ACHN (cell line): Measurements from ENCODE around the gene SLC9A5.
A peak's percentile ranks its signal among the peaks of the same experiment; 100 is the strongest.

Experiments
- DNase-seq: peaks from one replicate; pipeline ENCODE4 v3.0.0-alpha.2; 2015
- in situ Hi-C: cut with HindIII; loops from 2 replicates; pipeline ENCODE4 v1.10.0; 2017; ENCODE audit warnings: low sequenced_read_pairs, low pct_ligation_motif_present, low pct_unique_long_range_greater_than_20kb

SLC9A5 gene

GRCh38 chr16:67271446-67271845 is 22.7 kb downstream of the SLC9A5 start:
- in situ Hi-C loops, result no loop called here
- DNase-seq, result no peak

GRCh38 chr16:67275321-67275720 is 26.5 kb downstream of the SLC9A5 start:
- in situ Hi-C loops, result no loop called here

GRCh38 chr16:67277294-67277998 is 28.7 kb downstream of the SLC9A5 start:
- in situ Hi-C loops, result no loop called here
- DNase-seq, result peak; percentile 100

More at GRCh38 chr16:67275321-67275720, 26.5 kb downstream of the SLC9A5 start:
- DNase-seq, result no peak

GRCh38 chr16:67277999-67278772 is 29.4 kb downstream of the SLC9A5 start:
- DNase-seq, result peak; percentile 80
- in situ Hi-C loops, result no loop called here

- in situ Hi-C loops, result no loop called here
- DNase-seq, result peak; percentile 61
Observed at GRCh38 chr16:67278773-67279295, 30.1 kb downstream of the SLC9A5 start.

- in situ Hi-C loops, result no loop called here
- DNase-seq, result peak; percentile 90
Observed at GRCh38 chr16:67279296-67280089, 30.7 kb downstream of the SLC9A5 start, which contains the start of gene PLEKHG4. TSS of gene PLEKHG4 (plus strand) at chr16:67279532. CDS start at chr16:67280045, 513 bp downstream.

- in situ Hi-C loops, result no loop called here
- DNase-seq, result no peak
Observed at GRCh38 chr16:67280090-67281015, 31.6 kb downstream of the SLC9A5 start.

GRCh38 chr16:67281536-67282446 is 33.0 kb downstream of the SLC9A5 start:
- in situ Hi-C loops, result no loop called here

GRCh38 chr16:67282447-67282805 is 33.6 kb downstream of the SLC9A5 start:
- in situ Hi-C loops, result no loop called here
- DNase-seq, result no peak

More at GRCh38 chr16:67281536-67282446, 33.0 kb downstream of the SLC9A5 start:
- no peak for DNase-seq

- no peak for DNase-seq
- in situ Hi-C loops, result no loop called here
Observed at GRCh38 chr16:67283039-67283825, 34.5 kb downstream of the SLC9A5 start.

- no peak for DNase-seq
- in situ Hi-C loops, result no loop called here
Observed at GRCh38 chr16:67283826-67284555, 35.2 kb downstream of the SLC9A5 start.

- peak; percentile 28 for DNase-seq
- in situ Hi-C loops, result no loop called here
Observed at GRCh38 chr16:67284699-67285646, 36.2 kb downstream of the SLC9A5 start.

- in situ Hi-C loops, result no loop called here
- no peak for DNase-seq
Observed at GRCh38 chr16:67286441-67287235, 37.9 kb downstream of the SLC9A5 start.

- in situ Hi-C loops, result no loop called here
- DNase-seq, result no peak
Observed at GRCh38 chr16:67287960-67288359, 39.2 kb downstream of the SLC9A5 start.
